Activated CD8-positive, alpha-beta memory T cell treated with anti-CD3 and anti-CD28 coated beads for 36 hours (primary cell): Measurements from ENCODE around the gene TBC1D4. TPM values are rescaled to one million over a fixed set of nuclear protein-coding genes. Genes with fewer than 3 reads are reported as not detected.

Source experiments
- CTCF ChIA-PET: fragments of 350-600 bp; sonication (Branson Sonifier 250); formaldehyde crosslinking; loops from one replicate; lab custom pipeline; 2021; ENCODE audit warnings: antibody characterized with exemption; lab: Charles Lee
- POLR2A ChIA-PET: fragments of 350-600 bp; sonication (Branson Sonifier 250); formaldehyde crosslinking; loops from one replicate; lab custom pipeline; 2021; ENCODE audit warnings: antibody characterized with exemption; lab: Charles Lee
- total RNA-seq, 2 experiments: library from RNA; stranded (reverse); gene quantifications; one replicate each; pipeline ENCODE4 v1.2.3, GENCODE V29; 2021

TBC1D4 gene
- total RNA-seq, 2 experiments from 2014 or later = 62.5 to 67.8 TPM

DNA sequence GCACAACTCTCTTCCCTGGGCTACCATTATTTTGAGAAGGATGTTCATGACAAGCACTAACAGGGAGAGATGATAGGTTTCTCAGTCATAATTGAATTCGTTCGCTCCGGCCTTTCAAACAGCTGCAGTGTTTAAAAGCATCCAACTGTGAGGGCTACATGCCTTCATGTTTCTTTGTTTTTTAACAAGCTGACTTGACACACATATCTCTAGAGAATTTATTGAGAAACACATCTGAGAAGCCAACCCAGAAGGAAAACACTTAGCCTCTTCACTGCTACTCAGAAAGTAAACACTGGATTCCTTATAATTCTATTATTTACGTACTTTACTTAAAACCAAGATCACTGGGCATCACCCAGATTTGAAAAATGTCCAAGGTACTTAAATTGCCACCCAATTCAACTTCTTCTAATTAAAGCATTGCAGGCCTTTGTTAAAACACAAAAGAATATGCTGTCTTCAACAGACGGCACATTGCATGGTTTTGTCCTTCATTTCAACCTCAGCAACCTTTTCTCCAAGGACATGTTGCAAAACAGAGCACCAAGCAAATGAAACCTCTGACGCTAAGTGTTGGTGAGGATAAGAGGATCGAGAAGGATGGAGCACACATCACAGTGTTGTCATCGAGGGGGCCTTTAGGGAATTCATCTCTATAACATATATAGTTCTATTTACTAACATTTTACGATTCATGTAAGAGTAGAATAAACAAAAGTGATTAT is 75.8 kb downstream of the TBC1D4 start:
- ChIA-PET POLR2A (no interaction called here), CTCF (no interaction called here)

DNA sequence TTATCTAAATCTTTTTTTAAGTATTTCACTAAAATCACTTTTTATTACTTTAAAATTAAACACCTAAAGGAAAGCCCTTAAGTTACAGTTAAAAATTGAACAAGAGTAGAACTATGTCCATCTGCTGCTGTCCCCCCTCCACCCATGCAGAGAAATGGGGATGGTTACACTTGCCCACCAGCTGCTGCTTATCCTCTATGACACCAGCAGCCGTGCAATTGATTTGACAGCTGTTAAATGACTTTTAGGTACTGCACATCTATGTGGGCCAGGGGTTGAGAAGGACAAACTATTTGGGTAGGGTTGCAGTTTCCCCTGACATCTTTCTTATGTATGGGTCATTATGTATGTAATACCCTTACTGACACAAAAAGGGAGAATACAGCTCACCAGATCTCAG is 77.2 kb downstream of the TBC1D4 start:
- ChIA-PET POLR2A (no interaction called here), CTCF (no interaction called here)

GRCh38 chr13:75402787-75403186 is 79.2 kb downstream of the TBC1D4 start:
- ChIA-PET POLR2A (no interaction called here), CTCF (no interaction called here)

DNA sequence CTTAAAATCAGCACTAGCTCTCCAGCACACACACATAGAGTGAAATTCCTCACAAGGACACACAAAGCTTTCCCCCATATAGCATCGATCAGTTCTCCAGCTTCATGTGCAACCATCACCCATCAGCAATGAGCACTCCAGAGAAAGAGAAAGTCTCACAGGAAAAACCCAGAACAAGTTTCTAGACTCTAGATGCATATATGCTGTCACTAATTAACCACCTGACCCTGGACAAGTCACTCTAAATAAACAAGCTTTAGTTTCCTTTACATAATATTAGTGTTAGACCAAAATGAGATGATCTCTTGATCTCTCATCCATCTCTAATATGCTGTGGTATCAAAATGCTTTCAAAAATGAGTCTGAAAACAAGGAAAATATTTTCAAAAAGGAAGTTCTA is 81.2 kb downstream of the TBC1D4 start:
- POLR2A ChIA-PET = no interaction called here

DNA sequence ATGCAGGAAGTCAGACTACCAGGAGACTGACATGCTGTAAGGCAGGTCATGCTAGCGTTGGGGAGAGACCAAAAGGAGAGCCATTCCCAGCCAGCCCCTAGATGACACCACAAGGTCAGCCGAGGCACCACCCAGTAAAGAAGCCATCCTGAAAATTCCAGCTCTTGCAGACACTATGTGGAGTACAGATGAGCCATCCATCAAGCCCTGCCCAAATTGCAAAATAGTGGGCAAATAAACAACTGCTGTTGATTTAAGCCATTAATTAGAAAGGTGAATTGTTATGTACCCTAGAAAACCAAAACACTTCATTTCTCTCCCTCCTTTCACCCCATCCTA is 82.1 kb downstream of the TBC1D4 start:
- POLR2A ChIA-PET = no interaction called here

More for the DNA sequence above, 81.2 kb downstream of the TBC1D4 start:
- CTCF ChIA-PET = no interaction called here

GRCh38 chr13:75399168-75399878 is 82.6 kb downstream of the TBC1D4 start:
- CTCF ChIA-PET = no interaction called here
- POLR2A ChIA-PET = no interaction called here

More for the DNA sequence above, 82.1 kb downstream of the TBC1D4 start:
- CTCF ChIA-PET = no interaction called here

DNA sequence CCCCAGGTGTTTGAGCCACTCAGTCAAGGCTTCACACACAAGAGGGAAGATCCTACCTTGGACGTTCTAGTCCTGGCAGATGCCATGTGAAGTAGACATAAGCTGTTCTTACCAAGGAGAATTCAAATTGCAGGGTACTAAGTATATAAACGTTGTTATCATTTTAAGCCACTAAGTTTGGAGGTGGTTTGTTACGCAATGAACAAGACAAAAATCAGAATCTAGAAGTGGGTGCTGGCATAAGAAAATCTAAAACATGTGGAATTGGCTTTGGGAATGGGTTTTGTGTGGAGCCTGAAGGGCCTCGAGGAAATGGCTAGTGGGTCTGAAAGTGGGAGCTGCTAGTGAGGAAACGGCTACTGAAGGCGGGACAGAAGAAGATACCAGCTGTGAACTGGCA is 83.9 kb downstream of the TBC1D4 start:
- ChIA-PET CTCF (no interaction called here), POLR2A (no interaction called here)

GRCh38 chr13:75395901-75396300 is 86.1 kb downstream of the TBC1D4 start:
- CTCF ChIA-PET = no interaction called here
- POLR2A ChIA-PET = no interaction called here

DNA sequence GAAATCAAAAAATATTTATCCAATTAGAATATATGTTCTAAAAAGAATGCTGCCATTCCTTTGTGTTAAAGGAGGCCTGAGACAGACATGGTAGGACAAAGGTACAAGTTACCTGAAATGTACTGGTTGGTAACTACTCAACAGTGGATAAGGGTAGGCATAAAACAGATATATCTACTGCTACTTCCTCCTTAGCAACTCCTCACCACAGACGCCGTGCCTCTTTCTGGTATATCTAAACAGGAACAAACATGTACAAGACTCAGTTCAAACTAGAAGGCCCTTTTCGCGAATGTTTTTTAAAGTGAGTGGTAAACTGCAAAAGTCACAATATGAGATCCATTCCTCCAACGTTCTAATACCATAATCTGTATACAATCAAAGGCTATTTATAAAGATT is 86.9 kb downstream of the TBC1D4 start:
- POLR2A ChIA-PET = no interaction called here
- CTCF ChIA-PET = no interaction called here

DNA sequence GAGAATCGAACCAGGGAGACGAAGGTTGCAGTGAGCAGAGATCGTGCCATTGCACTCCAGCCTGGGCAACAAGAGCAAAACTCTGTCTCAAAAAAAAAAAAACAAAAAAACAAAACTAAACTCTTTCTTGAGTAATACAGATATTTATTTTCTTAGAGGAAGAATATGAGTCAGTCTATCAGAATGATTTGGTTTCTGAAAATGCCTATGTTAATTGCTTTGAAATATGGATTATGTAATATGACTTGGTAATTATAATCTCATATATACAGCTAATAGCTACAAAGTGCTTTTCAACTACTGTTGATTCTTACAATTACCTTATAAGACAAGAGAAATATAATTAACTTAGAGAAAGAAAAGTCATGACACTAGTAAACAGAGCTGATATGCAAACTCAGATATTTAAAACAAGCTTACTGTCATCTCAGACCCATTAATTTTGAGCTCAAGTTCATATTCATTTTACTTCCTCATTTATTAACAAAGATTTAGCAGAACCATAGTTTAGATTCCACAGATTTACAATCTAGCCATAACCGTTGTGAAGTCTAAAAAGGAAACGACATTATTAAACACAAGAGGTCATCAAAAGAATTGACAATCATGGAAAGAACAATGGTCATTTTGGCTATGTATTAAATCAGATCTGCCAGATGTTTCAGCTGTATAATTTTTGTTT is 88.0 kb downstream of the TBC1D4 start:
- POLR2A ChIA-PET = no interaction called here
- CTCF ChIA-PET = no interaction called here

GRCh38 chr13:75391432-75392100 is 90.4 kb downstream of the TBC1D4 start:
- ChIA-PET CTCF (no interaction called here), POLR2A (no interaction called here)

DNA sequence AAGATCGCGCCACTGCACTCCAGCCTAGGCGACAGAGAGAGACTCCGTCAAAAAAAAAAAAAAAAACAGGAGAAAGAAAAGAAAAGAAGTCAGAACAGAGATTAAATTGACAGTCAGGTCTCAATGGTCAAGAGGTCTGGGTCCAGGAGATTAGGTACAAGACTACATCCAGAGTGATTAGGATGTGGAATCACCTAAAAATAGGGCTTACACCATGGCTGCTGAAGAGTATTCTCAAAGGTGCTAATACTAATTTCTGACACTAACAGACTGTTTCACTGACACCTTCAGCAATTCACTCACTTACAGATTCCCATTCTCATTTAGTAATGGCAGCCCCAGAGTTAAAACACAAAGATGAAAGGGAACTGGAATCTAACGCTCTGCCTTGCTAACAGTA is 91.7 kb downstream of the TBC1D4 start:
- CTCF ChIA-PET = no interaction called here

GRCh38 chr13:75385708-75386083 is 96.3 kb downstream of the TBC1D4 start:
- CTCF ChIA-PET = interaction anchor here (0.6 kb wide), 1 partner anchor 9 kb away, joined by 4 read pairs; no protein-coding TSS in a partner anchor
- POLR2A ChIA-PET = no interaction called here

More for the DNA sequence above, 91.7 kb downstream of the TBC1D4 start:
- POLR2A ChIA-PET = no interaction called here

GRCh38 chr13:75384879-75385707 is 96.9 kb downstream of the TBC1D4 start:
- ChIA-PET POLR2A (no interaction called here), CTCF (no interaction called here)

DNA sequence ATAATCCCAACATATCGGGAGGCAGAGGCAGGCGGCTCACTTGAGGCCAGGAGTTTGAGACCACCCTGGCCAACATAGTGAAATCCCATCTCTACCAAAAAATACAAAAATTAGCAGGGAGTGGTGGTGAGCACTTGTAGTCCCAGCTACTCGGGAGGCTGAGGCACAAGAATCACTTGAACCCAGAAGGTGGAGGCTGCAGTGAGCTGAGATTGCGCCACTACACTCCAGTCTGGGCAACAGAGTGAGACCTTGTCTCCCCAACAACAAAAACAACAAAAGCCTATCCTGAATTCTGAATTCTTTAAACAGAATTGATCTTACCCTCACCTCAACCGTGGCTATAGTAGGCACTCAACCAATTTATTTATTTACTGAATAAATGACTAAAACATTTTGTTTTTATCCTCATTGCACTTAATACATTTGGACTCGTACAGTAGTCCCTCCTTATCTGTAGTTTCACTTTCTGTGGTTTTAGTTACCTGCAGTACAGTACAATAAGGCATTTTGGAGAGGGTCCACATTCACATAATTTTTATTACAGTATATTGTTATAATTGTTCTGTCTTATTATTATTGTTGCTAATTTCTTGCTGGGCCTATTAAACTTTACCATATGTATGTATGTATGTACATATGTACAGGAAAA is 98.8 kb downstream of the TBC1D4 start:
- POLR2A ChIA-PET = no interaction called here
- CTCF ChIA-PET = no interaction called here

- ChIA-PET CTCF (no interaction called here), POLR2A (no interaction called here)
Observed at GRCh38 chr13:75378301-75378700, 103.7 kb downstream of the TBC1D4 start.

- ChIA-PET CTCF (interaction anchor here (0.7 kb wide), 1 partner anchor 9 kb away, joined by 4 read pairs; no protein-coding TSS in a partner anchor), POLR2A (no interaction called here)
Observed at GRCh38 chr13:75376792-75377402, 105.1 kb downstream of the TBC1D4 start.

DNA sequence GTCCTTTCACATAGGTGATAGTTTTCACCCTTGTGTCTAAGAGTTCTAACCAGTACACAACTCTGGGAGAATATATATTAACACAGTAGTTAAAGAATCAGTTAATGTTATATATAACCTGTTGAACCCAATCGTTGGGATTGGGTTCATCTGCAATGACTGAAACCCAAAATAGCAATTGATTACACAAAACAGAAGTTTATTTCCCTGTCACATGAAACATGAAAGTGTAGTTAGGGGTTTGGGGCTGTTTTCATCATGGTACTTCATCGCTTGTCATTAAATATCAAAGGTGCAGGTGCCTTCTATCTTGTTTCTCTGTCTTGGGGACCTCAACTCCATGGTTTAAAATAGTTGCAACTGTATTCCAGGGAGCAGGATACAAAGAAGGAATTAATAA is 106.6 kb downstream of the TBC1D4 start:
- CTCF ChIA-PET = no interaction called here

More for the DNA sequence above, 106.6 kb downstream of the TBC1D4 start:
- POLR2A ChIA-PET = no interaction called here
